LoVo (cell line): Measurements from ENCODE around the gene CACNA2D3.

Experiments used
- DNase-seq: peaks from one replicate; pipeline ENCODE4 v3.0.0-alpha.2; 2016; ENCODE audit warnings: low spot score

CACNA2D3 gene

GRCh38 chr3:54217828-54218227, 95.5 kb downstream of the CACNA2D3 start:
- no peak for DNase-seq

DNA sequence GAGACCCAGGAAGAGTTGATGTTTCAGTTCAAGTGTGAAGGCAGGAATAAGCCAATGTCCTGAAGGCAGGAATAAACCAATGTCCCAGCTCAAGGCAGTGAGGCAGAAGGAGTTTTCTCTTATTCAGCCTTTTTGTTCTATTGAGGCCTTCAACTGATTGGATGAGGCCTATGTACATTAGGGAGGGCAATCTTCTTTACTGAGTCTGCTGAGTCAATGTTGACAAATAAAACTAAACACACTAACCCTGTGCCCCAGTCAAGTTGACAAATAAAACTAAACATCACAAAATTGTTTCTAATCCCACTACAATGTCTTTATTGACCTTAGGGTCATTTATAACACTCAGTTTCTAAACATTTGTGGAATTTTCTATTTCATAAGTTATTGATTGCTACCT, 100.0 kb downstream of the CACNA2D3 start:
- DNase-seq = no peak

GRCh38 chr3:54223063-54223462, 100.7 kb downstream of the CACNA2D3 start:
- no peak for DNase-seq

- no peak for DNase-seq
Measured at GRCh38 chr3:54225841-54226528, 103.6 kb downstream of the CACNA2D3 start.

- no peak for DNase-seq
Measured at GRCh38 chr3:54228806-54229205, 106.5 kb downstream of the CACNA2D3 start.

- DNase-seq = no peak
Measured at GRCh38 chr3:54232618-54233017, 110.3 kb downstream of the CACNA2D3 start.

GRCh38 chr3:54235998-54236397, 113.6 kb downstream of the CACNA2D3 start:
- DNase-seq = no peak

DNA sequence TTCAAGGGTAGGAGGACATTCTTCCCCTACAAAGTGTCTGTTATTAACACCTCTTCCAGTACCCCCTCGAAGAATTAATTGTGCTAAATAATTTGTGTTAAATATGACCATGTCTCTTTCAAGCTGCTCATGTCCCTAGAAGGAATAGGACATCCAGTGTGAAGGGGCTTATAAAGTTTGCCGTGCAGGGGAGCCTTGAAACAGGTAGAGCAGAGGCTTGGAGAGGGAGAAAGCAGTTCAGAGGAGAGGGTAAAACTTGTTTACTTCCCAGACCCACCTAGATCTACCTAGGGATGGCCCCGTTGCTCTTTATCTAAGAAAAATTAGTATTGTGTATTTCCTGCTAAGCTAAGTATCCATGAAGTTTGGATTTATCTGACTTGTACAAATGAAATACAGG, 114.8 kb downstream of the CACNA2D3 start:
- DNase-seq = no peak

DNA sequence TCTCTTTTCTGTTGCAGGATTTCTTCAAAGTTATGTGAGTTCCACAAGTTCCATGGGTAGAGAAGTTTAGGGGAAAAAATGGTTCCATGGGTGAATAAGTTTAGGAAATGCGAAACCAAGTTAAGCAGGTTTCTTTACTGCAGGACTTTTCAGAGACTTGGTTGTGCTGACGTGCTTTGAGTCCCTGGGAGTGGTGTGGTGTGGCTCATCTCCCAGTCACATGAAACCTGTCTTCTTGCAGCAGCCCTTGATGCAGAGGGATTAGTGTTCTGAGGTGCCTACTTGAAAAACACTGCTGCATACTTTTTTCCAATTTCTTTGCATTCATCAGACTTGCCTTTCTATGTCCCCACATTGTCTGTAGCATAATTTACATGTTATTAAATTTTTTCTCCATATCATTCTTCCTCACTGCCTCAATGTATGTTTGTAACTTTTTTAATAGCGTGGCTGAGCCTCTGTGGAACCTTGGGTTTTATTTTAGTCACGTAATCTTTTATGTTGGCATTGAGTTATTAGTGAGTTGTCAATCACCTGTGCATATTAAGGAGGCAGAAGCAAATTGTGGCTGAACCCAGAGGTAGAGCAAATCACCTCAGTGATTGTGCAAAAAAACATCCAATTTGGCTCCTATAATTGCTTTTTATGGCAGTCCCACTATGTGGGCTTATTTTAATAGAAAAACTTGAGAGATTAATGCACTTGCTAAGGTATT, 115.6 kb downstream of the CACNA2D3 start:
- no peak for DNase-seq

- DNase-seq = no peak
Measured at GRCh38 chr3:54240309-54240708, 118.0 kb downstream of the CACNA2D3 start.

GRCh38 chr3:54243056-54243931, 120.9 kb downstream of the CACNA2D3 start:
- DNase-seq = peak; percentile 22

- no peak for DNase-seq
Measured at GRCh38 chr3:54243960-54244682, 121.8 kb downstream of the CACNA2D3 start.

GRCh38 chr3:54251705-54252104, 129.4 kb downstream of the CACNA2D3 start:
- no peak for DNase-seq

DNA sequence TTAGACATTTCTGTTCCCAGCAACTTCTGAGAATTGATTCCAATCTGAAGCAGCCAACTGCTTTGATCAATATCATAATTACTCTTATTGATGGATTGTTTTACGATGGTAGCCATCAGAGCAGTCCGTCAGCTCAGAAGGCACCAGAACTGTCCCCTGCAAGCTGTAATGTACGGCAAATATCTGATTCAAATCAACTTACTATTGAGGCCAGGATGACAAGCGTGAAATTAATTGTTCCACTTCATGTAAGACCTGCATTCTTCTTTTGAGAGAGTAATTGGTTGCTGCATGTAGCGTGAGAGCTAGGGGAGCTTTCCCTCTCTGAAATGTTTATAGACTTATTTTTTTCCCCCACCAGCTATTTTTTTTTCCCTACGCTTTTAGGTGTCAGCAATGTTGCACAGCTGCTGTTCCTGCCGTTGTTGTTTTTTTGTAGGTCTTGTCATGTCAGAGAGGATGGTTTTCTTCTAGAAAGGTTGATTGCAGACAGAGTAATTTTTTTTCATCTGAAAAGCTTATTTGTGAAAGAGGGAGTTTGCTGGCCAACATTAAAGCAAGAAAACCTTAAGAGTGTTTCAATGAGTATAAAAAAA, 134.9 kb downstream of the CACNA2D3 start:
- DNase-seq = no peak

- no peak for DNase-seq
Measured at GRCh38 chr3:54259636-54260035, 137.3 kb downstream of the CACNA2D3 start.

DNA sequence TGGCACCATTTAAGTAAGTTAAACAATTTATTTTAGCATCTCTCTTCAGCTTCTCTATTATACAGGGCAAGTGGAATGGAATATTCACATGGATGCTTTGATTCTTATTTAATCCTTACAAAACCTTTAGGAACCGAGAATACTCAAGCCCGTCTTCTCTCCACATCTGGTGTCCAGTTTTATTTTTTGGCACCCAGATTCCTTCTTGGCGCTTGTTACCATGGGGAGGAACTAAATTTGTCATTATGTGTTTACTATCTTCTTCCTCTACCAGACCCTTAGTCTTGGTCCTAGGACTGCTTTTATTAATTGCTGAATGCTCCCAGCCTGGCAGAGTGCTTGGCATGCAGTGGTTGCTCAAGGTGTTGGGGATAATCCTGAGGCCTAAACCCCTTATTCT, 138.8 kb downstream of the CACNA2D3 start:
- DNase-seq = no peak

DNA sequence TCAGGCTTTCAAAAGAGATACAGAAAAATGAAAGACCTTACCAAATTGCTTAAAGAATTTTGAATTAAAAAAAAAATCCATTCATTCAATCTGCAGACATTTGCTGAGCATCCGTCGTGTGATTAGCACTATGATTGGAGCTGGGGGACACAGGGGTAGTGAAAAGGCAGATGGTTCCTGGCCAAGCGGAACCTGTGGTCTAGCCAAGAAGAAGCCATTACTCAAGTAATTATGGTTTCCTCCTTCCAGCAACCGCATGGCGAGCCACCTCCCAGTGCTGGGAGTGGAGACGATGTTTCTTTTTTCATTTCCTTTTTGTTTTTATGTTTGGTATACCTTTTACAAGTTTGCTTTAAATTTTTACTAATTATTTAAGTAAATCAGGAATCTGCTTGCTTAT, 140.2 kb downstream of the CACNA2D3 start:
- DNase-seq = no peak

DNA sequence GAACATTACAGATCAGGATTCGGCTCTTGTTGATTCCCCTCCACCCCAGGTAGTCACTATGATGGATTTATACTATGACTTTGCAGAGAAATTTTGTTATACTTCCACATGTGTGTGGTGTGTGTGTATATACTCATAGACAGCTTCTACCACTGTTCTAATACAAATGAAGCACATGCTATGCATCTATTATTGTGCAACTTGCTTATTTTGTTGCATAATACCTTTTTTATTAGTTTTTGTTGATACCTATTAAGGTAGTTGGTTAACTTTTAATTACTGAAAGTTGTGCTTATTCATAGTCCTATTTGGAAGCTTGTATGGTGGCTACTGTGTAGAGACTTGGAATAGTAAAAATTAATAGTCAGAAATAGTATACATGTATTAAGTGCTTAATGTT, 140.6 kb downstream of the CACNA2D3 start:
- DNase-seq = no peak

DNA sequence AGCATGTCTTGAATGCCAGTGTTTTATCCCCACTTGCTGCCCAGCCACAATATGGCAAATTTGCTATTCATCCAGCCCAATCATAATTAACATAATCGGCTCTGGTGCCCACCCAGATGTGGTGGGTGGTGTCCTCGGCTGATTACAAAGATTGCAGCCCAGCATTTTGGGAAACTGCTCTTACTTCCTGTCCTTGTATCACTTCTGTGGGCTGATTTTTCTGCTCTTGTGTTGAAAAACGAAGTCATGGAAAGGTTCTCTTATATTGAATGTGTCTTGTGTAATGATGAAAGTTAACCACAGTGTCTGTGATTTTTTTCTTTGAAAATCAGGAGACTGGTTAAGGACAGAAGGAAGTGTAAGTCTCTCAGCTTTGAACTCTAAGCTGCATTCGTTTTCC, 141.7 kb downstream of the CACNA2D3 start:
- DNase-seq = no peak

DNA sequence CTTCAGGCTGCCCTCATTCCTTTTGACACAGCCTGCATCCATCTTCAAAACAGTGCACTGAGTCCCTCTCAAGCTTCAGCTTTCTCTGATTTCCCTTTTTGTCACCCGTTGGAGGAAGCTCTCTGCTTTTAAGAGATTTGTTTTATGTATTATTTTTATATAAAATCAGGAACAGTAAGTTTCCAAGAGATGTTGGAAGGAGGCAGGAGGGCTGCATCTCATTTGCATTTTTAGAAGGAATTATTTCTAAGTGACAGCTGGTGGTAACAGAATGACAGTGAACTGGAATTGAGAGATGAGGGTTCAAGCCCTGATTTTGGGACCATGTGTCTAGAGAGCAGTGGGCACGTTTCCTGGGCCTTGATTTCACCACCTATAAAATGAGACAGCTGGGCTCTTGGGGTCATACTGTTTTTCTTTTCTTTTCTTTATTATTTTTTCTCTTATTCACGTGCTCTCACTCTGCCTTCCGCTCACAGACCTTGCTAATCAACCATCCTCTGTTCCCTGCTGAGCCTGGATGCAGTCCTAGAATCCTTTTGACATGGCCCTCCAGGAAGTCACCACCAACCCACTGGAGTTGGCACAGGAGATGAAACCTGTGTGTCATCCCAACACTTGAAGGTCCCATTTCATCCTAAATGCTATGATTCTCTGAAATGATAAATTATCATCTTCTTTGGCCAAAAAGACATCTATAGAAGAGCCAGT, 148.6 kb downstream of the CACNA2D3 start:
- no peak for DNase-seq

DNA sequence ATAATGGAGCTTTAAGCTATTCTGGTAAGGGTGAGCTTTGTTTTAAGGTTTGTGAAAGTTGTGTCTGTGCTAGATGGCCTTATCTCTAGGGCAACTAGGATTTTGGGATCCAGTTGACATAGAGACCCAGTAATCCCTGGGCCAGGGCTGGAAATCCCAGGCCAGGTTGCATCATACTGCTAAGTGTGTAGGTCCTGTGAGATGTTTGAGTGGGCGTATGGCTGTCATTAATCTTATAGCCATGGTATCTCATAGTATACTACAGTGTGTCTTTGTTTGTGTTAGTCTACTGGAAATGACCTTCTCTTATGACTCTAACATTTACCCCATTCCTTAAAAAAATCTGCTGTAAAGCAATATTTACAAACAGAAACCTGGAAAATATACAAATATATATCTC, 151.4 kb downstream of the CACNA2D3 start:
- DNase-seq = no peak
